GM23338 (cell line): ENCODE data around the gene BCAR3. TPM values are rescaled to one million over a fixed set of nuclear protein-coding genes. Genes with fewer than 3 reads are reported as not detected.

Experiments
- ATAC-seq: fragments of 200-7000 bp; cut with Tn5 transposase; 3 replicates; pipeline ENCODE4 v1.9.1; 2020
- DNase-seq: peaks from one replicate; pipeline ENCODE4 v3.0.0-alpha.2; 2015; ENCODE audit warnings: low spot score
- H2AFZ ChIP-seq: fragments of 200-600 bp; sonication (generic); 2 replicates; pipeline ENCODE4 v1.8.0; 2016; ENCODE audit warnings: antibody characterized with exemption, mild to moderate bottlenecking, moderate library complexity
- H3F3A ChIP-seq: fragments of 200-600 bp; sonication (generic); replicated peaks from 2 replicates; pipeline ENCODE4 v1.8.0; 2017; ENCODE audit warnings: antibody characterized with exemption, mixed run types, low read depth
- H3K27ac ChIP-seq: fragments of 200-600 bp; sonication (generic); 2 replicates; pipeline ENCODE4 v1.6.1; 2016; ENCODE audit warnings: low read depth
- H3K27me3 ChIP-seq: fragments of 200-600 bp; sonication (generic); 2 replicates; pipeline ENCODE4 v1.8.0; 2016; ENCODE audit warnings: mild to moderate bottlenecking, mixed run types, moderate library complexity; ENCODE audit not compliant: insufficient read depth
- H3K36me3 ChIP-seq: fragments of 200-600 bp; sonication (generic); 2 replicates; pipeline ENCODE4 v1.8.0; 2016; ENCODE audit warnings: mild to moderate bottlenecking; ENCODE audit not compliant: insufficient read depth
- H3K4me1 ChIP-seq: fragments of 200-600 bp; sonication (generic); 2 replicates; pipeline ENCODE4 v1.8.0; 2016; ENCODE audit warnings: mild to moderate bottlenecking, moderate library complexity; ENCODE audit not compliant: insufficient read depth
- H3K4me2 ChIP-seq: fragments of 200-600 bp; sonication (generic); 2 replicates; pipeline ENCODE4 v1.7.1; 2017; ENCODE audit warnings: mixed run types
- H3K4me3 ChIP-seq: fragments of 200-600 bp; sonication (generic); 2 replicates; pipeline ENCODE4 v1.6.1; 2016; ENCODE audit warnings: mixed run types
- H3K79me2 ChIP-seq: fragments of 200-600 bp; sonication (generic); replicated peaks from 2 replicates; pipeline ENCODE4 v1.8.0; 2017; ENCODE audit warnings: mild to moderate bottlenecking; ENCODE audit not compliant: insufficient read depth
- H3K9me2 ChIP-seq: fragments of 200-600 bp; sonication (generic); 2 replicates; pipeline ENCODE4 v1.8.0; 2017; ENCODE audit not compliant: insufficient read depth
- H4K20me1 ChIP-seq: fragments of 200-600 bp; sonication (generic); replicated peaks from 2 replicates; pipeline ENCODE4 v1.8.0; 2017; ENCODE audit warnings: mild to moderate bottlenecking; ENCODE audit not compliant: insufficient read depth
- H3K27ac Mint-ChIP-seq: 2 replicates; pipeline ENCODE4 v1.8.0; 2020; ENCODE audit warnings: inconsistent platforms, mild to moderate bottlenecking, moderate library complexity, mixed read lengths
- H3K27me3 Mint-ChIP-seq: 3 replicates; pipeline ENCODE4 v1.8.0; 2022; ENCODE audit warnings: low read depth, mild to moderate bottlenecking, moderate library complexity, mixed read lengths, inconsistent platforms; ENCODE audit not compliant: insufficient read depth, poor library complexity
- H3K36me3 Mint-ChIP-seq: 3 replicates; pipeline ENCODE4 v1.8.0; 2021; ENCODE audit warnings: low read depth, mild to moderate bottlenecking, inconsistent platforms, moderate library complexity, mixed read lengths
- H3K4me1 Mint-ChIP-seq: 3 replicates; pipeline ENCODE4 v1.8.0; 2020; ENCODE audit warnings: mild to moderate bottlenecking, inconsistent platforms, mixed read lengths
- H3K4me3 Mint-ChIP-seq: 3 replicates; pipeline ENCODE4 v1.8.0; 2021; ENCODE audit warnings: moderate library complexity, mild to moderate bottlenecking, inconsistent platforms, mixed read lengths
- H3K9me3 Mint-ChIP-seq: 3 replicates; pipeline ENCODE4 v1.8.0; 2020; ENCODE audit warnings: moderate library complexity, mild to moderate bottlenecking, inconsistent platforms, mixed read lengths
- CREB1 ChIP-seq: fragments of 250-450 bp; sonication (Bioruptor Pico); IDR thresholded peaks from 2 replicates; pipeline ENCODE4 v1.5.0; 2020; ENCODE audit warnings: low read depth, mild to moderate bottlenecking, moderate library complexity
- EZH2 ChIP-seq: fragments of 200-600 bp; sonication (generic); IDR thresholded peaks from one replicate; pipeline ENCODE4 v1.8.0; 2017; ENCODE audit warnings: antibody characterized with exemption, mild to moderate bottlenecking, low read depth; ENCODE audit not compliant: unreplicated experiment
- EZH2phosphoT487 ChIP-seq: fragments of 200-600 bp; sonication (generic); IDR thresholded peaks from one replicate; pipeline ENCODE4 v1.8.1; 2018; ENCODE audit warnings: antibody characterized with exemption; ENCODE audit not compliant: unreplicated experiment
- JUNB ChIP-seq: IDR thresholded peaks from one replicate; pipeline ENCODE4 v1.6.1; 2016; ENCODE audit warnings: antibody characterized with exemption; ENCODE audit not compliant: unreplicated experiment
- NANOG ChIP-seq: IDR thresholded peaks from 2 replicates; pipeline ENCODE4 v1.6.1; 2016; ENCODE audit warnings: antibody characterized with exemption, borderline replicate concordance
- POLR2AphosphoS5 ChIP-seq: IDR thresholded peaks from 2 replicates; pipeline ENCODE4 v1.6.1; 2016; ENCODE audit warnings: antibody characterized with exemption, low read depth
- STAT1 ChIP-seq: IDR thresholded peaks from one replicate; pipeline ENCODE4 v1.6.1; 2016; ENCODE audit warnings: antibody characterized with exemption; ENCODE audit not compliant: unreplicated experiment
- ZNF114 ChIP-seq: fragments of 250-450 bp; sonication (Bioruptor Pico); IDR thresholded peaks from 2 replicates; pipeline ENCODE4 v1.5.0; 2020; ENCODE audit warnings: mild to moderate bottlenecking, moderate library complexity
- ZNF331 ChIP-seq: fragments of 250-450 bp; sonication (Bioruptor Pico); IDR thresholded peaks from 2 replicates; pipeline ENCODE4 v1.5.0; 2020; ENCODE audit warnings: low read depth, mild to moderate bottlenecking, moderate library complexity
- polyA plus RNA-seq: library from polyadenylated mRNA; unstranded; fragments of >200 nt; fragmentation: Nextera tagmentation; extraction: Ambion mirVana; gene quantifications from 2 replicates; pipeline ENCODE4 v1.2.1, GENCODE V29; 2016
- total RNA-seq: library from RNA; depleted of rRNA; stranded (reverse); fragments of >200 nt; shearing (Covaris generic); gene quantifications from 2 replicates; pipeline ENCODE4 v1.2.3, GENCODE V29; 2014
- TF ChIP-seq, protein P1 (sequence below), 2 experiments: fragments of 200-600 bp in 1 of 2; sonication (generic) in 1 of 2; conservative IDR thresholded peaks; 2 replicates each; pipeline versions ENCODE4 v1.5.1 to v1.6.1; 2016 to 2017; ENCODE audit warnings: antibody characterized with exemption in 2 of 2, low read depth in 2 of 2, mild to moderate bottlenecking in 2 of 2, moderate library complexity in 1 of 2
- TF ChIP-seq, protein P2 (sequence below): fragments of 250-450 bp; sonication (Bioruptor Pico); IDR thresholded peaks from 2 replicates; pipeline ENCODE4 v1.5.0; 2020; ENCODE audit warnings: mild to moderate bottlenecking, moderate library complexity
- TF ChIP-seq, protein P3 (sequence below): IDR thresholded peaks from 2 replicates; pipeline ENCODE4 v1.6.1; 2016; ENCODE audit warnings: antibody characterized with exemption
- TF ChIP-seq, protein P4 (sequence below): IDR thresholded peaks from one replicate; pipeline ENCODE4 v1.6.1; 2018; ENCODE audit warnings: antibody characterized with exemption; ENCODE audit not compliant: unreplicated experiment

The BCAR3 gene
- total and polyA plus RNA-seq, 2 experiments from 2014 or later = 5.5 to 9.7 TPM

DNA sequence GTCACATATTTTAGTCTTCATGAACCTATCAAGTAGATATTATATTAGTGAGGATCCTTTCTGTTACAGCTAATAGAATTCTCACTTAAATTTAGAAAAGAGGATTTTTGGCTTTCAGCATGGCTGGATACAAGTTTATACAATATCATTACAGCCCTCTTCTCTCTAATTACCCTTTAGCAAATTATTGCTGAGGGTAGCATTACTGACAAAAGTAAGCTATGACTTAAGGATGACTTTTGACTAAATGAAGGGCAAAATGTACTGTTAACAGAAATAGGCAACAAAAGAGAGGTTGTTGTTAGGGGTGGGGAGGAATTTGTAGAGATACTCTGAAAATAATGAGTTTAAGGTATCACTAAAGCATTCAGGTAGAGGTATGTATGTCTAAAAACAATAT lies 148.0 kb downstream of the BCAR3 start:
- ATAC-seq (no peak), DNase-seq (no peak)
- H3K4me3 Mint-ChIP-seq = no peak overlapping the region
- H3K27ac Mint-ChIP-seq = no peak overlapping the region
- H3K27me3 Mint-ChIP-seq = peaks cover 3% of the 10 kb centered on the region
- Histone ChIP-seq H3K4me2 (no peak overlapping the region), H3K27me3 (no peaks in the 10 kb centered on the region), H4K20me1 (no peaks in the 10 kb centered on the region), H3K27ac (peak overlapping the region; percentile 3; the same call in 1 of the 2 replicates), H2AFZ (no peak overlapping the region), H3F3A (no peaks in the 10 kb centered on the region), H3K79me2 (no peaks in the 10 kb centered on the region; the same call in 1 of the 2 replicates), H3K4me3 (no peak overlapping the region), H3K4me1 (no peaks in the 10 kb centered on the region), H3K36me3 (peaks cover 8% of the 10 kb centered on the region; the same call in 1 of the 2 replicates), H3K9me2 (no peaks in the 10 kb centered on the region)
- H3K9me3 Mint-ChIP-seq = no peaks in the 10 kb centered on the region
- TF ChIP-seq EZH2 (no peak), POLR2AphosphoS5 (no peak), STAT1 (no peak), EZH2phosphoT487 (no peak), CREB1 (CRISPR knock-in tag) (no peak), JUNB (no peak), ZNF114 (CRISPR knock-in tag) (no peak), NANOG (no peak), ZNF331 (no peak)
- TF ChIP-seq, protein P1, sequence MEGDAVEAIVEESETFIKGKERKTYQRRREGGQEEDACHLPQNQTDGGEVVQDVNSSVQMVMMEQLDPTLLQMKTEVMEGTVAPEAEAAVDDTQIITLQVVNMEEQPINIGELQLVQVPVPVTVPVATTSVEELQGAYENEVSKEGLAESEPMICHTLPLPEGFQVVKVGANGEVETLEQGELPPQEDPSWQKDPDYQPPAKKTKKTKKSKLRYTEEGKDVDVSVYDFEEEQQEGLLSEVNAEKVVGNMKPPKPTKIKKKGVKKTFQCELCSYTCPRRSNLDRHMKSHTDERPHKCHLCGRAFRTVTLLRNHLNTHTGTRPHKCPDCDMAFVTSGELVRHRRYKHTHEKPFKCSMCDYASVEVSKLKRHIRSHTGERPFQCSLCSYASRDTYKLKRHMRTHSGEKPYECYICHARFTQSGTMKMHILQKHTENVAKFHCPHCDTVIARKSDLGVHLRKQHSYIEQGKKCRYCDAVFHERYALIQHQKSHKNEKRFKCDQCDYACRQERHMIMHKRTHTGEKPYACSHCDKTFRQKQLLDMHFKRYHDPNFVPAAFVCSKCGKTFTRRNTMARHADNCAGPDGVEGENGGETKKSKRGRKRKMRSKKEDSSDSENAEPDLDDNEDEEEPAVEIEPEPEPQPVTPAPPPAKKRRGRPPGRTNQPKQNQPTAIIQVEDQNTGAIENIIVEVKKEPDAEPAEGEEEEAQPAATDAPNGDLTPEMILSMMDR (conservative IDR thresholded peaks at IDR 0.05; ENCODE audit: low read depth in 2 of 2) = no peak
- TF ChIP-seq, protein P2, sequence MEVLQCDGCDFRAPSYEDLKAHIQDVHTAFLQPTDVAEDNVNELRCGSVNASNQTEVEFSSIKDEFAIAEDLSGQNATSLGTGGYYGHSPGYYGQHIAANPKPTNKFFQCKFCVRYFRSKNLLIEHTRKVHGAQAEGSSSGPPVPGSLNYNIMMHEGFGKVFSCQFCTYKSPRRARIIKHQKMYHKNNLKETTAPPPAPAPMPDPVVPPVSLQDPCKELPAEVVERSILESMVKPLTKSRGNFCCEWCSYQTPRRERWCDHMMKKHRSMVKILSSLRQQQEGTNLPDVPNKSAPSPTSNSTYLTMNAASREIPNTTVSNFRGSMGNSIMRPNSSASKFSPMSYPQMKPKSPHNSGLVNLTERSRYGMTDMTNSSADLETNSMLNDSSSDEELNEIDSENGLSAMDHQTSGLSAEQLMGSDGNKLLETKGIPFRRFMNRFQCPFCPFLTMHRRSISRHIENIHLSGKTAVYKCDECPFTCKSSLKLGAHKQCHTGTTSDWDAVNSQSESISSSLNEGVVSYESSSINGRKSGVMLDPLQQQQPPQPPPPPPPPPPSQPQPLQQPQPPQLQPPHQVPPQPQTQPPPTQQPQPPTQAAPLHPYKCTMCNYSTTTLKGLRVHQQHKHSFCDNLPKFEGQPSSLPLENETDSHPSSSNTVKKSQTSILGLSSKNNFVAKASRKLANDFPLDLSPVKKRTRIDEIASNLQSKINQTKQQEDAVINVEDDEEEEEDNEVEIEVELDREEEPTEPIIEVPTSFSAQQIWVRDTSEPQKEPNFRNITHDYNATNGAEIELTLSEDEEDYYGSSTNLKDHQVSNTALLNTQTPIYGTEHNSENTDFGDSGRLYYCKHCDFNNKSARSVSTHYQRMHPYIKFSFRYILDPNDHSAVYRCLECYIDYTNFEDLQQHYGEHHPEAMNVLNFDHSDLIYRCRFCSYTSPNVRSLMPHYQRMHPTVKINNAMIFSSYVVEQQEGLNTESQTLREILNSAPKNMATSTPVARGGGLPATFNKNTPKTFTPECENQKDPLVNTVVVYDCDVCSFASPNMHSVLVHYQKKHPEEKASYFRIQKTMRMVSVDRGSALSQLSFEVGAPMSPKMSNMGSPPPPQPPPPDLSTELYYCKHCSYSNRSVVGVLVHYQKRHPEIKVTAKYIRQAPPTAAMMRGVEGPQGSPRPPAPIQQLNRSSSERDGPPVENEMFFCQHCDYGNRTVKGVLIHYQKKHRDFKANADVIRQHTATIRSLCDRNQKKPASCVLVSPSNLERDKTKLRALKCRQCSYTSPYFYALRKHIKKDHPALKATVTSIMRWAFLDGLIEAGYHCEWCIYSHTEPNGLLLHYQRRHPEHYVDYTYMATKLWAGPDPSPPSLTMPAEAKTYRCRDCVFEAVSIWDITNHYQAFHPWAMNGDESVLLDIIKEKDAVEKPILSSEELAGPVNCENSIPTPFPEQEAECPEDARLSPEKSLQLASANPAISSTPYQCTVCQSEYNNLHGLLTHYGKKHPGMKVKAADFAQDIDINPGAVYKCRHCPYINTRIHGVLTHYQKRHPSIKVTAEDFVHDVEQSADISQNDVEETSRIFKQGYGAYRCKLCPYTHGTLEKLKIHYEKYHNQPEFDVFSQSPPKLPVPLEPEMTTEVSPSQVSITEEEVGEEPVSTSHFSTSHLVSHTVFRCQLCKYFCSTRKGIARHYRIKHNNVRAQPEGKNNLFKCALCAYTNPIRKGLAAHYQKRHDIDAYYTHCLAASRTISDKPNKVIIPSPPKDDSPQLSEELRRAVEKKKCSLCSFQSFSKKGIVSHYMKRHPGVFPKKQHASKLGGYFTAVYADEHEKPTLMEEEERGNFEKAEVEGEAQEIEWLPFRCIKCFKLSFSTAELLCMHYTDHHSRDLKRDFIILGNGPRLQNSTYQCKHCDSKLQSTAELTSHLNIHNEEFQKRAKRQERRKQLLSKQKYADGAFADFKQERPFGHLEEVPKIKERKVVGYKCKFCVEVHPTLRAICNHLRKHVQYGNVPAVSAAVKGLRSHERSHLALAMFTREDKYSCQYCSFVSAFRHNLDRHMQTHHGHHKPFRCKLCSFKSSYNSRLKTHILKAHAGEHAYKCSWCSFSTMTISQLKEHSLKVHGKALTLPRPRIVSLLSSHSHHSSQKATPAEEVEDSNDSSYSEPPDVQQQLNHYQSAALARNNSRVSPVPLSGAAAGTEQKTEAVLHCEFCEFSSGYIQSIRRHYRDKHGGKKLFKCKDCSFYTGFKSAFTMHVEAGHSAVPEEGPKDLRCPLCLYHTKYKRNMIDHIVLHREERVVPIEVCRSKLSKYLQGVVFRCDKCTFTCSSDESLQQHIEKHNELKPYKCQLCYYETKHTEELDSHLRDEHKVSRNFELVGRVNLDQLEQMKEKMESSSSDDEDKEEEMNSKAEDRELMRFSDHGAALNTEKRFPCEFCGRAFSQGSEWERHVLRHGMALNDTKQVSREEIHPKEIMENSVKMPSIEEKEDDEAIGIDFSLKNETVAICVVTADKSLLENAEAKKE (CRISPR knock-in tag) = no peak
- TF ChIP-seq, protein P3, sequence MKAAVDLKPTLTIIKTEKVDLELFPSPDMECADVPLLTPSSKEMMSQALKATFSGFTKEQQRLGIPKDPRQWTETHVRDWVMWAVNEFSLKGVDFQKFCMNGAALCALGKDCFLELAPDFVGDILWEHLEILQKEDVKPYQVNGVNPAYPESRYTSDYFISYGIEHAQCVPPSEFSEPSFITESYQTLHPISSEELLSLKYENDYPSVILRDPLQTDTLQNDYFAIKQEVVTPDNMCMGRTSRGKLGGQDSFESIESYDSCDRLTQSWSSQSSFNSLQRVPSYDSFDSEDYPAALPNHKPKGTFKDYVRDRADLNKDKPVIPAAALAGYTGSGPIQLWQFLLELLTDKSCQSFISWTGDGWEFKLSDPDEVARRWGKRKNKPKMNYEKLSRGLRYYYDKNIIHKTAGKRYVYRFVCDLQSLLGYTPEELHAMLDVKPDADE = no peak
- TF ChIP-seq, protein P4, sequence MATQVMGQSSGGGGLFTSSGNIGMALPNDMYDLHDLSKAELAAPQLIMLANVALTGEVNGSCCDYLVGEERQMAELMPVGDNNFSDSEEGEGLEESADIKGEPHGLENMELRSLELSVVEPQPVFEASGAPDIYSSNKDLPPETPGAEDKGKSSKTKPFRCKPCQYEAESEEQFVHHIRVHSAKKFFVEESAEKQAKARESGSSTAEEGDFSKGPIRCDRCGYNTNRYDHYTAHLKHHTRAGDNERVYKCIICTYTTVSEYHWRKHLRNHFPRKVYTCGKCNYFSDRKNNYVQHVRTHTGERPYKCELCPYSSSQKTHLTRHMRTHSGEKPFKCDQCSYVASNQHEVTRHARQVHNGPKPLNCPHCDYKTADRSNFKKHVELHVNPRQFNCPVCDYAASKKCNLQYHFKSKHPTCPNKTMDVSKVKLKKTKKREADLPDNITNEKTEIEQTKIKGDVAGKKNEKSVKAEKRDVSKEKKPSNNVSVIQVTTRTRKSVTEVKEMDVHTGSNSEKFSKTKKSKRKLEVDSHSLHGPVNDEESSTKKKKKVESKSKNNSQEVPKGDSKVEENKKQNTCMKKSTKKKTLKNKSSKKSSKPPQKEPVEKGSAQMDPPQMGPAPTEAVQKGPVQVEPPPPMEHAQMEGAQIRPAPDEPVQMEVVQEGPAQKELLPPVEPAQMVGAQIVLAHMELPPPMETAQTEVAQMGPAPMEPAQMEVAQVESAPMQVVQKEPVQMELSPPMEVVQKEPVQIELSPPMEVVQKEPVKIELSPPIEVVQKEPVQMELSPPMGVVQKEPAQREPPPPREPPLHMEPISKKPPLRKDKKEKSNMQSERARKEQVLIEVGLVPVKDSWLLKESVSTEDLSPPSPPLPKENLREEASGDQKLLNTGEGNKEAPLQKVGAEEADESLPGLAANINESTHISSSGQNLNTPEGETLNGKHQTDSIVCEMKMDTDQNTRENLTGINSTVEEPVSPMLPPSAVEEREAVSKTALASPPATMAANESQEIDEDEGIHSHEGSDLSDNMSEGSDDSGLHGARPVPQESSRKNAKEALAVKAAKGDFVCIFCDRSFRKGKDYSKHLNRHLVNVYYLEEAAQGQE = no peak
- no peaks in the 10 kb centered on the region for H3K4me1 Mint-ChIP-seq
- peaks cover 35% of the 10 kb centered on the region for H3K36me3 Mint-ChIP-seq
